Neural cell (in vitro differentiated cells): ENCODE data around the gene PFDN2. TPM values are rescaled to one million over a fixed set of nuclear protein-coding genes. Genes with fewer than 3 reads are reported as not detected.

Experiments
- H2AFZ ChIP-seq: fragments of 200-600, 300-800 bp; sonication (generic), shearing (Covaris generic); 2 replicates; pipeline ENCODE4 v1.6.0; 2014; ENCODE audit warnings: low read depth, mild to moderate bottlenecking, antibody characterized with exemption, low read length, moderate library complexity
- H3F3A ChIP-seq: fragments of 200-600 bp; shearing (Covaris generic); 2 replicates; pipeline ENCODE4 v1.6.1; 2016; ENCODE audit warnings: mild to moderate bottlenecking, moderate library complexity, mixed read lengths, antibody characterized with exemption, low read length; ENCODE audit not compliant: insufficient read depth, poor library complexity, severe bottlenecking
- H3K27ac ChIP-seq: fragments of 200-600, 300-800 bp; sonication (generic), shearing (Covaris generic); 2 replicates; pipeline ENCODE4 v1.5.1; 2014; ENCODE audit warnings: mild to moderate bottlenecking, low read length, moderate library complexity
- H3K27me3 ChIP-seq: fragments of 300-800, 200-600 bp; sonication (generic), shearing (Covaris generic); 2 replicates; pipeline ENCODE4 v1.6.0; 2014; ENCODE audit warnings: mild to moderate bottlenecking, low read depth, low read length, moderate library complexity; ENCODE audit not compliant: insufficient read depth
- H3K36me3 ChIP-seq: fragments of 300-800, 200-600 bp; sonication (generic), shearing (Covaris generic); 2 replicates; pipeline ENCODE4 v1.5.1; 2014; ENCODE audit warnings: mild to moderate bottlenecking, antibody characterized with exemption, low read length, moderate library complexity; ENCODE audit not compliant: insufficient read depth
- H3K4me2 ChIP-seq: fragments of 300-800, 200-600 bp; sonication (generic), shearing (Covaris generic); 2 replicates; pipeline ENCODE4 v1.6.0; 2014; ENCODE audit warnings: mild to moderate bottlenecking, low read length
- H3K4me3 ChIP-seq: fragments of 300-800, 200-600 bp; sonication (generic), shearing (Covaris generic); 2 replicates; pipeline ENCODE4 v1.5.1; 2014; ENCODE audit warnings: mild to moderate bottlenecking, low read length, moderate library complexity
- H3K79me2 ChIP-seq: fragments of 200-600 bp; shearing (Covaris generic); replicated peaks from 2 replicates; pipeline ENCODE4 v1.6.0; 2014; ENCODE audit warnings: mild to moderate bottlenecking, low read length, moderate library complexity; ENCODE audit not compliant: insufficient read depth
- H3K9ac ChIP-seq: fragments of 300-800, 200-600 bp; sonication (generic), shearing (Covaris generic); 2 replicates; pipeline ENCODE4 v1.6.1; 2016; ENCODE audit warnings: mild to moderate bottlenecking, low read length, mixed read lengths
- H3K9me2 ChIP-seq: fragments of 200-600 bp; shearing (Covaris generic); 2 replicates; pipeline ENCODE4 v1.6.1; 2016; ENCODE audit warnings: mild to moderate bottlenecking, low read length, mixed read lengths; ENCODE audit not compliant: insufficient read depth
- H3K9me3 ChIP-seq: fragments of 200-600, 300-800 bp; sonication (generic), shearing (Covaris generic); 2 replicates; pipeline ENCODE4 v1.6.1; 2016; ENCODE audit warnings: mild to moderate bottlenecking, mixed run types, low read length, moderate library complexity, mixed read lengths
- H4K20me1 ChIP-seq: fragments of 200-600 bp; shearing (Covaris generic); 2 replicates; pipeline ENCODE4 v1.6.1; 2016; ENCODE audit warnings: mild to moderate bottlenecking, mixed run types; ENCODE audit not compliant: insufficient read depth
- EP300 ChIP-seq: fragments of 450-650 bp; conservative IDR thresholded peaks from 2 replicates; pipeline ENCODE4 v1.6.1; 2014; ENCODE audit warnings: antibody characterized with exemption, mild to moderate bottlenecking, moderate library complexity; ENCODE audit not compliant: poor library complexity, severe bottlenecking
- EZH2 ChIP-seq: fragments of 200-600, 300-800 bp; shearing (Covaris generic), sonication (generic); IDR thresholded peaks from 2 replicates; pipeline ENCODE4 v1.6.1; 2014; ENCODE audit warnings: antibody characterized with exemption, low read length, borderline replicate concordance, mild to moderate bottlenecking; ENCODE audit not compliant: insufficient read depth, poor library complexity, severe bottlenecking
- MXI1 ChIP-seq: fragments of 450-650 bp; conservative IDR thresholded peaks from 2 replicates; pipeline ENCODE4 v1.6.1; 2014; ENCODE audit warnings: antibody characterized with exemption, mild to moderate bottlenecking; ENCODE audit not compliant: poor library complexity, severe bottlenecking
- POLR2AphosphoS5 ChIP-seq: IDR thresholded peaks from 2 replicates; pipeline ENCODE4 v1.6.1; 2012
- RAD21 ChIP-seq: fragments of 450-650 bp; conservative IDR thresholded peaks from 2 replicates; pipeline ENCODE4 v1.6.1; 2014; ENCODE audit warnings: antibody characterized with exemption, mild to moderate bottlenecking, moderate library complexity
- SMC3 ChIP-seq: fragments of 450-650 bp; conservative IDR thresholded peaks from 2 replicates; pipeline ENCODE4 v1.6.1; 2014; ENCODE audit warnings: antibody characterized with exemption, mild to moderate bottlenecking, moderate library complexity; ENCODE audit not compliant: poor library complexity
- TAF1 ChIP-seq: IDR thresholded peaks from 2 replicates; pipeline ENCODE4 v1.6.1; 2012; ENCODE audit warnings: low read depth
- polyA plus RNA-seq: library from polyadenylated mRNA; depleted of rRNA; stranded (reverse); fragments of >200 nt; gene quantifications from 2 replicates; pipeline ENCODE4 v1.2.3, GENCODE V29; 2014
- TF ChIP-seq, protein P1 (sequence below): fragments of 450-650 bp; IDR thresholded peaks from 2 replicates; pipeline ENCODE4 v1.5.1; 2014; ENCODE audit warnings: antibody characterized with exemption, mild to moderate bottlenecking, moderate library complexity; ENCODE audit not compliant: poor library complexity, severe bottlenecking
- TF ChIP-seq, protein P2 (sequence below): IDR thresholded peaks from 2 replicates; pipeline ENCODE4 v1.6.1; 2012; ENCODE audit warnings: borderline replicate concordance

The PFDN2 gene
- polyA plus RNA-seq, 1 donor from 2014 or later = 193 TPM

DNA sequence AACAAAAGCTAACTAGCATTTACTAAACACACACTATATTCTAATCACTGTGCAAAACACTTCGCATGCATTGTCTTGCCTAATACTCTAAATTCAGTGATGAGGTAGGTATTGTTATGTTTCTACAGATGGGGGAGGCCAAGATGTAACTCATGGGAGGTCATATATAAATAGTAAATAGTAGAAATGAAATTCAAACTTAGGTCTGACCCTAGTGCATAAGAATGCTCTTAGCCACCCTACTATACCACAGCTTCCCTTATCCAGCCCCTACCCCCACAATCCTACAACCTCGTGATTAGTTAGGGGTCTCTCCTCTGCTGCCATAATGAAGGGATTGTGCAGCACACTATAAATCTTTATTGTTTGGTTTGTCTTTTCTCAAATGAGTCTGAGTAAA, 3.3 kb downstream of the PFDN2 start:
- Histone ChIP-seq H3K27me3 (no peaks in the 10 kb centered on the region), H3F3A (no peaks in the 10 kb centered on the region), H3K9me2 (no peaks in the 10 kb centered on the region), H3K4me3 (no peak overlapping the region), H2AFZ (no peak overlapping the region), H4K20me1 (no peaks in the 10 kb centered on the region), H3K79me2 (peaks cover 60% of the 10 kb centered on the region), H3K27ac (no peak overlapping the region), H3K9ac (no peak overlapping the region), H3K4me2 (no peak overlapping the region), H3K36me3 (no peaks in the 10 kb centered on the region), H3K9me3 (no peaks in the 10 kb centered on the region)
- no peak for TF ChIP-seq EP300

DNA sequence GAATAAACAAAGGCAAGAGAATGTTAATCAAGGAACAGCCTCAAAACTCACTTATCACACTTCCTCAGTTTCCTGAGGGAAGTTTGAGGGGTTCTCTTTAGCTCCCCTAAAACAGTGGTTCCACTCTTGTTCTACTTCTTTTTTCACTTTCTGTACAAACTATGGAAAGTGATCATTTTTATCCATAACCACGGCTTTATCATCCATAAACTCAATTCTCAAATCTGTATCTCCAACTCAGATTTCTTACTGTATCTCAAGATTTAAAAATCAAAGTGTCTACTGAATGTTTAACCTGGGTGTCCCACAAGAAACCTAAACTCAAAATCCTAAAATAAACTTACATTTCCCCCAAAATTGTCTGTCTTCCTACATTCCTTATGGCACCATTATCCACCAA, 3.9 kb downstream of the PFDN2 start:
- H2AFZ ChIP-seq = no peak overlapping the region
- no peaks in the 10 kb centered on the region for H4K20me1 ChIP-seq
- H3K27me3 ChIP-seq = no peaks in the 10 kb centered on the region
- H3K9me2 ChIP-seq = no peaks in the 10 kb centered on the region
- no peak overlapping the region for H3K9ac ChIP-seq
- H3K9me3 ChIP-seq = no peaks in the 10 kb centered on the region
- H3K4me2 ChIP-seq = no peak overlapping the region
- TF ChIP-seq, protein P1, sequence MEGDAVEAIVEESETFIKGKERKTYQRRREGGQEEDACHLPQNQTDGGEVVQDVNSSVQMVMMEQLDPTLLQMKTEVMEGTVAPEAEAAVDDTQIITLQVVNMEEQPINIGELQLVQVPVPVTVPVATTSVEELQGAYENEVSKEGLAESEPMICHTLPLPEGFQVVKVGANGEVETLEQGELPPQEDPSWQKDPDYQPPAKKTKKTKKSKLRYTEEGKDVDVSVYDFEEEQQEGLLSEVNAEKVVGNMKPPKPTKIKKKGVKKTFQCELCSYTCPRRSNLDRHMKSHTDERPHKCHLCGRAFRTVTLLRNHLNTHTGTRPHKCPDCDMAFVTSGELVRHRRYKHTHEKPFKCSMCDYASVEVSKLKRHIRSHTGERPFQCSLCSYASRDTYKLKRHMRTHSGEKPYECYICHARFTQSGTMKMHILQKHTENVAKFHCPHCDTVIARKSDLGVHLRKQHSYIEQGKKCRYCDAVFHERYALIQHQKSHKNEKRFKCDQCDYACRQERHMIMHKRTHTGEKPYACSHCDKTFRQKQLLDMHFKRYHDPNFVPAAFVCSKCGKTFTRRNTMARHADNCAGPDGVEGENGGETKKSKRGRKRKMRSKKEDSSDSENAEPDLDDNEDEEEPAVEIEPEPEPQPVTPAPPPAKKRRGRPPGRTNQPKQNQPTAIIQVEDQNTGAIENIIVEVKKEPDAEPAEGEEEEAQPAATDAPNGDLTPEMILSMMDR = no peak
- TF ChIP-seq SMC3 = no peak
- TF ChIP-seq TAF1 = no peak
- TF ChIP-seq RAD21 = no peak
- TF ChIP-seq POLR2AphosphoS5 = no peak
- no peak for TF ChIP-seq EP300
- no peak overlapping the region for H3K27ac ChIP-seq
- H3K4me3 ChIP-seq = no peak overlapping the region
- H3F3A ChIP-seq = no peaks in the 10 kb centered on the region
- peaks cover 58% of the 10 kb centered on the region for H3K79me2 ChIP-seq
- H3K36me3 ChIP-seq = no peaks in the 10 kb centered on the region

DNA sequence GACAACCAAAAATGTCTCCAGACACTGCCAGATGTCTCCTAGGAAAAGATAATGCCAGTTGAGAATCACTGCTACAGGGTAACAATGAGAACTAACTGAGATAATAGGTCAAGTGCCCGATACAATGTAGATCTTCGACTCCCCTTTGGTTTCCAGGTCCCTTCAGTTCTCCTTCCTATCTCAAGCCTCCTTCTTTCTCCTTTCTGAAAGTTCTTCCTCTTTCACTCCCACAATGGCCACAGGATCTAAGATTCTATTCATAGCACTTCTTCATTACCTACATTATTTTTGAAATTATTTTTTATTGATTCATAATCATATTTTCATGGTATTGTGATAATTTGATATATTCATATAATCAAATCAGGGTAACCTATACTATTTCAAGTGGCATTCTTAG, 6.3 kb downstream of the PFDN2 start:
- no peak overlapping the region for H3K4me3 ChIP-seq
- H3K79me2 ChIP-seq = peaks cover 47% of the 10 kb centered on the region
- H4K20me1 ChIP-seq = no peaks in the 10 kb centered on the region
- TF ChIP-seq MXI1 (no peak), RAD21 (no peak), POLR2AphosphoS5 (no peak), TAF1 (no peak), SMC3 (no peak), EP300 (no peak), EZH2 (no peak)
- TF ChIP-seq, protein P1 = no peak
- TF ChIP-seq, protein P2, sequence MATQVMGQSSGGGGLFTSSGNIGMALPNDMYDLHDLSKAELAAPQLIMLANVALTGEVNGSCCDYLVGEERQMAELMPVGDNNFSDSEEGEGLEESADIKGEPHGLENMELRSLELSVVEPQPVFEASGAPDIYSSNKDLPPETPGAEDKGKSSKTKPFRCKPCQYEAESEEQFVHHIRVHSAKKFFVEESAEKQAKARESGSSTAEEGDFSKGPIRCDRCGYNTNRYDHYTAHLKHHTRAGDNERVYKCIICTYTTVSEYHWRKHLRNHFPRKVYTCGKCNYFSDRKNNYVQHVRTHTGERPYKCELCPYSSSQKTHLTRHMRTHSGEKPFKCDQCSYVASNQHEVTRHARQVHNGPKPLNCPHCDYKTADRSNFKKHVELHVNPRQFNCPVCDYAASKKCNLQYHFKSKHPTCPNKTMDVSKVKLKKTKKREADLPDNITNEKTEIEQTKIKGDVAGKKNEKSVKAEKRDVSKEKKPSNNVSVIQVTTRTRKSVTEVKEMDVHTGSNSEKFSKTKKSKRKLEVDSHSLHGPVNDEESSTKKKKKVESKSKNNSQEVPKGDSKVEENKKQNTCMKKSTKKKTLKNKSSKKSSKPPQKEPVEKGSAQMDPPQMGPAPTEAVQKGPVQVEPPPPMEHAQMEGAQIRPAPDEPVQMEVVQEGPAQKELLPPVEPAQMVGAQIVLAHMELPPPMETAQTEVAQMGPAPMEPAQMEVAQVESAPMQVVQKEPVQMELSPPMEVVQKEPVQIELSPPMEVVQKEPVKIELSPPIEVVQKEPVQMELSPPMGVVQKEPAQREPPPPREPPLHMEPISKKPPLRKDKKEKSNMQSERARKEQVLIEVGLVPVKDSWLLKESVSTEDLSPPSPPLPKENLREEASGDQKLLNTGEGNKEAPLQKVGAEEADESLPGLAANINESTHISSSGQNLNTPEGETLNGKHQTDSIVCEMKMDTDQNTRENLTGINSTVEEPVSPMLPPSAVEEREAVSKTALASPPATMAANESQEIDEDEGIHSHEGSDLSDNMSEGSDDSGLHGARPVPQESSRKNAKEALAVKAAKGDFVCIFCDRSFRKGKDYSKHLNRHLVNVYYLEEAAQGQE = no peak
- H3K9ac ChIP-seq = no peak overlapping the region
- H3K27ac ChIP-seq = no peak overlapping the region
- H3K27me3 ChIP-seq = no peaks in the 10 kb centered on the region
- H3K9me2 ChIP-seq = no peaks in the 10 kb centered on the region
- no peaks in the 10 kb centered on the region for H3K9me3 ChIP-seq
- no peaks in the 10 kb centered on the region for H3K36me3 ChIP-seq
- H3F3A ChIP-seq = no peaks in the 10 kb centered on the region
- no peak overlapping the region for H2AFZ ChIP-seq
- H3K4me2 ChIP-seq = no peak overlapping the region
